ENCODE measurements around the gene TNFRSF18. TPM values are rescaled to one million over a fixed set of nuclear protein-coding genes. Genes with fewer than 3 reads are reported as not detected.

The TNFRSF18 gene
- total and polyA plus RNA-seq, 8 donors: 0.32 to 1.2 (median 0.34) TPM; not detected in 3

DNA sequence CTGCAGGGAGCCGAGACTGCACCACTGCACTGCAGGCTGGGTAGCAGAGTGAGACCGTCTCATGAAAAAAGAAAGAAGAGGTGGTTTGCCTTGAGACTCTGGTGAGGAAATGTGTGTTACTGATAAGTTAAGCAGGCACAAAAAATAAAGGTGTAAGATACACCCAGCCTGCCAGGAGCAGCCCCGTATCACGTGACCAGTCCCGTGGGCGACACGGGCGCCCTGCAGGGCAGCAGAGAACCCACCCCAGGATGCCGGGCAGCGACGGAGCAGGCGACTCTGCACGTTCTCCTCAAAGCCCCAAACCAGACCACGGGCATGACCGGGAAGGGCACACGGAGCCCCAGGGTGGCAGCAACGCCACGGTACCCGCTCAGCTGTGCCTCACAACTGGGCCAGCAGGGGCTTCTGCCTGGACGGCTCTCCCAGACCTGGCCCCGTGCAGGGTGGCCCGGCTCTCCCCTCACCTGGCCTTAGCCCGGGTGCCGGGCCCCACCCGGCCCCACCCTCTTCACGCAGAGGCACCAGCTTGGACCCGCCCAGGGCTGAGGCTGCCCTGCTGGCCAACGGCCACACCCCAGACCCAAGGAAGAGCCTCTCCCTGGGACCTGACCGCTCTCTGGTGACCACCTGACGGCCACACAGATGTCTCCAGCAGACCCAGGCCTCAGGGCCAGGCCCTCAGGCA is 15.6 kb upstream of the TNFRSF18 start:
- Histone ChIP-seq H3K4me1 (no peaks in the 10 kb centered on the region), H3K36me3 (peaks cover 2 to 42% (median 14%) of the 10 kb centered on the region in 3 donors), H3K4me3 (no peak overlapping the region), H3K9me3 (no peaks in the 10 kb centered on the region), H3K27me3 (no peaks in the 10 kb centered on the region), H3K27ac (no peak overlapping the region)
- intact Hi-C loops (cut with DNase I): no loop called here
- DNase-seq (no peak), ATAC-seq (no peak), FAIRE-seq (no peak)
- WGBS, 2 donors: 85 to 93% methylated on average over 29 to 30 of the region's 30 CpGs
- TF ChIP-seq, protein P1, sequence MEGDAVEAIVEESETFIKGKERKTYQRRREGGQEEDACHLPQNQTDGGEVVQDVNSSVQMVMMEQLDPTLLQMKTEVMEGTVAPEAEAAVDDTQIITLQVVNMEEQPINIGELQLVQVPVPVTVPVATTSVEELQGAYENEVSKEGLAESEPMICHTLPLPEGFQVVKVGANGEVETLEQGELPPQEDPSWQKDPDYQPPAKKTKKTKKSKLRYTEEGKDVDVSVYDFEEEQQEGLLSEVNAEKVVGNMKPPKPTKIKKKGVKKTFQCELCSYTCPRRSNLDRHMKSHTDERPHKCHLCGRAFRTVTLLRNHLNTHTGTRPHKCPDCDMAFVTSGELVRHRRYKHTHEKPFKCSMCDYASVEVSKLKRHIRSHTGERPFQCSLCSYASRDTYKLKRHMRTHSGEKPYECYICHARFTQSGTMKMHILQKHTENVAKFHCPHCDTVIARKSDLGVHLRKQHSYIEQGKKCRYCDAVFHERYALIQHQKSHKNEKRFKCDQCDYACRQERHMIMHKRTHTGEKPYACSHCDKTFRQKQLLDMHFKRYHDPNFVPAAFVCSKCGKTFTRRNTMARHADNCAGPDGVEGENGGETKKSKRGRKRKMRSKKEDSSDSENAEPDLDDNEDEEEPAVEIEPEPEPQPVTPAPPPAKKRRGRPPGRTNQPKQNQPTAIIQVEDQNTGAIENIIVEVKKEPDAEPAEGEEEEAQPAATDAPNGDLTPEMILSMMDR (IDR thresholded peaks at IDR 0.05): no peak

DNA sequence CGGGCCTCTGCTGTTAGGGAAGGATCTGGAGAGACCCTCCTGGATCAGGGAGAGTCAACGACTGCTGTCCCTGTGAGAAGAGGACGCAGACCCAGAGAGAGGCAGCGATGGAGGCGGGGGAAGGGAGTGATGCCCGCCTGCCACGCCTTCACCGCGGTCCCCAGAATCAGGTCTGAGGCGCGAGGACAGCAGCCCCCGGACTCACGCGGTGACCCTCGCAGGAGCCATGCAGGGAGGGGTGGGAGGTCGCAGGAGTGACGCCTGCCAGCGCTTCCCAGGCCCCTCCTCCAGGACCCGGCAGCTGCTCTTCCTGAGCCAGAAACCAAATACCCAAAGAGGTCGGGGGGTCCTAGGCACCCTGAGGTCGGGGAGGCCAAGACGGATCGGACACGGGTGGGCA is 13.8 kb upstream of the TNFRSF18 start:
- whole genome bisulfite sequencing, 2 donors: 89 to 92% methylated on average over 24 of the region's 24 CpGs
- no peaks in the 10 kb centered on the region for H3K27me3 ChIP-seq
- intact Hi-C loops (cut with DNase I): no loop called here

DNA sequence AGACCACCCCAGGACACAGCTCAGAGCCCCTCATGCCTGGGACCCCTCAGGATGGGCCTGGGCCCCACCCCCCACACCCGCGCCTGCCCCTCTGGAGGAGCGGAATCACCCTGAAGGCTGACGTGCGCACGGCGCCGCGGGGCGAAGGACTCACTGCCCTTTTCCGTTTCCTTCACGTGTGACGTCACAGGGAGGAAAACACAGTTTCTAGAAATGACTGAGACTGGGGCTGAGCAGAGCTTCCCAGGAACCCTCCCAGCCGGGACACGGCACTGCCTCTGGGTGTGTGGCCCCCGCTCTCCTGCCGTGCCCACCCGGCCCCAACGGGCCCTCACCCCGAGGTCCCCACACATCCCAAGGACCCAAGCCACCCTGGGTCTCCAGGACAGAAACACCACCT is 12.9 kb upstream of the TNFRSF18 start:
- Histone ChIP-seq H3K36me3 (peaks cover 0 to 47% (median 14%) of the 10 kb centered on the region in 3 donors), H3K4me3 (no peak overlapping the region), H3K27ac (no peak overlapping the region), H3K9me3 (no peaks in the 10 kb centered on the region), H3K27me3 (no peaks in the 10 kb centered on the region), H3K4me1 (no peaks in the 10 kb centered on the region)
- DNase-seq (no peak), FAIRE-seq (no peak), ATAC-seq (no peak)
- TF ChIP-seq, protein P1 (IDR thresholded peaks at IDR 0.05): no peak
- intact Hi-C loops (cut with DNase I): no loop called here
- 95 to 98% methylated on average over 20 of the region's 20 CpGs for WGBS, 2 donors

More for the DNA sequence above, 13.8 kb upstream of the TNFRSF18 start:
- Histone ChIP-seq H3K4me3 (no peak overlapping the region), H3K27ac (no peak overlapping the region), H3K4me1 (no peaks in the 10 kb centered on the region), H3K36me3 (peaks cover 2 to 47% (median 14%) of the 10 kb centered on the region in 3 donors), H3K9me3 (no peaks in the 10 kb centered on the region)
- DNase-seq (no peak), FAIRE-seq (no peak), ATAC-seq (no peak)
- TF ChIP-seq, protein P1 (IDR thresholded peaks at IDR 0.05): no peak

DNA sequence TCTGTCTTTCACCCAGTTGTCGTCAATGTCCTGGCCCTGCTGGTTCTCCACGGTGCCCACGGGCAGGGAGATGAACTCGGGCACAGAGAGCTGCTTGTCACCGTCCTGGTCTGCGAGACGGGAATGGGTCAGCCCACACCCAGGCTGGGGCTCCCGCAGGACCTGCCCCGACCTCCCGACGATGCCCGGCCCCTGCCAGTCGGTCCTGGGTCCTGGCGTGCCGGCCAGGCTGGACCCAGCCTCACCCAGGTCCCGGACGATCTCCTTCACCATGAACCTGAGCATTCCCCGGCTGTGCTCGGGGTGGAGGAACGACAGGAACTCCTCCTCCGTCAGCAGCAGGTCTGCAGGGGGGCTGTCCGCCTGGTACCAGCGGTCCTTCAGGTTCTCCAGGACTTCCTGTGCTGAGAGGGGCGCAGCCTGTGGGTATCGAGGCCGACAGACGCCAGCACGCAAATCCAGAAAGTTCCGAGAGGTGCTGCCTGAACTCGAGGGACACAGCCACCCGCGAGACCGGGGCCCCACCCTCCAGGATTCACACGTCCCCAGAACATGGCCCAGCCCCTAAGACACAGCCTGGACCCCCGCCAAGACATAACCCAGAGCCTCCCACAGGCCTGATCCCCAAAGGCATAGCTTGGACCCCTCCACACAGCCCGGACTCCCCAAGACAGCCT is 12.3 kb upstream of the TNFRSF18 start:
- 94 to 97% methylated on average over 36 of the region's 36 CpGs for WGBS, 2 donors
- Histone ChIP-seq H3K27me3 (no peaks in the 10 kb centered on the region), H3K9me3 (no peaks in the 10 kb centered on the region), H3K4me1 (no peaks in the 10 kb centered on the region), H3K4me3 (no peak overlapping the region), H3K36me3 (peaks cover 0 to 47% (median 14%) of the 10 kb centered on the region in 3 donors), H3K27ac (no peak overlapping the region)
- DNase-seq (no peak), FAIRE-seq (no peak), ATAC-seq (no peak)
- TF ChIP-seq, protein P1 (IDR thresholded peaks at IDR 0.05): no peak
- intact Hi-C loops (cut with DNase I): no loop called here

All from pancreas (tissue), 10 donors.